ENCODE data around the gene SLAMF1.

DNA sequence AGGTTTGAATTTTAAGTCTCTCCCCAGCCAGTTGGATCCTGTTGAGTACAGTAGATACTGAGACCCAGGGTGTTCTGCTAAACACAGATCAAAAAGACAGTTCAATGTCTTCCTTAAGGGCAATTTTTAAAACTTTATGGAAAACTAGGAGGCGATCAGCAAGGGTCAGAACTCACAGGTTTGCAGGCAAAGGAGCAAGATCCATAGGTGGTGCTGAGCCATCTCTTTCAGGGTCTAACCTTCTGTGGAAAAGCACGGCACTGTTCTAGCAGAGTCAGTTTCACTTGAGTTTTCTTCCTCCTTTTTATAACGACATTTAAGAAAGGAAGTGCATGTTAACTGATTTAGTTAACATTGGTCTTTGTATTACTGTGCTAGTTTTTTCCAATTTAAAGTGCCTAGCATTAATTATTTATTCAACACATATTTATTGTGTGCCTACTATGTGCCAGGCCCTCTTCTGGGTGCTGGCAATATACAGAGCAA, 67.6 kb downstream of the SLAMF1 start, which contains the start of gene CD84:
- TF ChIP-seq GATA3 (IDR thresholded peaks at IDR 0.05; ENCODE audit: low read depth, low read length), result no peak
- TF ChIP-seq GATA2 (IDR thresholded peaks at IDR 0.05; ENCODE audit: low read depth, low read length), result no peak
